Right lobe of liver (tissue), 4 donors: ENCODE measurements around the gene GPALPP1.
"Not testable (repeated sequence)": the region's sequence is repeated elsewhere in the genome, so short reads cannot be mapped to it uniquely, and the experiment has no call there.

Source experiments
- CTCF ChIP-seq, 4 donors: fragments of 200-600 bp in 3 of 4; fragments of 450-650 bp in 1 of 4; IDR thresholded peaks; one replicate each; pipeline versions ENCODE4 v1.5.1 to v1.8.0; 2016 to 2022; ENCODE audit warnings: antibody characterized with exemption in 4 of 4, mild to moderate bottlenecking in 2 of 4
- POLR2A ChIP-seq: fragments of 450-650 bp; IDR thresholded peaks from one replicate; pipeline ENCODE4 v1.6.1; 2017; ENCODE audit warnings: antibody characterized with exemption, mild to moderate bottlenecking
- donor health status: DM: no; HTN: no; CAD: no.
- donor health status: DM: no; HTN: no; CAD: no.
- donor health status: DM: no; HTN: yes; CAD: no.

- TF ChIP-seq CTCF (IDR thresholded peaks at IDR 0.05); POLR2A: not testable (repeated sequence)
Measured at GRCh38 chr13:44943411-44943810, 45.9 kb upstream of the GPALPP1 start.
